GM23248 (cell line): Measurements from ENCODE around the gene SMPDL3A. TPM values are rescaled to one million over a fixed set of nuclear protein-coding genes. Genes with fewer than 3 reads are reported as not detected.

Experiments used
- DNase-seq: peaks from one replicate; pipeline ENCODE4 v3.0.0-alpha.2; 2015
- H2AFZ ChIP-seq: fragments of 200-600 bp; sonication (generic); 2 replicates; pipeline ENCODE4 v1.6.1; 2016; ENCODE audit warnings: antibody characterized with exemption
- H3F3A ChIP-seq: fragments of 200-600 bp; sonication (generic); 2 replicates; pipeline ENCODE4 v1.6.1; 2016; ENCODE audit warnings: mild to moderate bottlenecking, antibody characterized with exemption, mixed run types; ENCODE audit not compliant: insufficient read depth
- H3K27ac ChIP-seq: fragments of 200-600 bp; sonication (generic); 2 replicates; pipeline ENCODE4 v1.5.1; 2016; ENCODE audit warnings: mild to moderate bottlenecking
- H3K27me3 ChIP-seq: fragments of 200-600 bp; sonication (generic); replicated peaks from 2 replicates; pipeline ENCODE4 v1.6.1; 2016; ENCODE audit warnings: mild to moderate bottlenecking; ENCODE audit not compliant: insufficient read depth
- H3K36me3 ChIP-seq: fragments of 200-600 bp; sonication (generic); 2 replicates; pipeline ENCODE4 v1.6.1; 2016; ENCODE audit warnings: low read depth, mild to moderate bottlenecking
- H3K4me1 ChIP-seq: fragments of 200-600 bp; sonication (generic); 2 replicates; pipeline ENCODE4 v1.6.1; 2016; ENCODE audit warnings: mild to moderate bottlenecking; ENCODE audit not compliant: insufficient read depth
- H3K4me2 ChIP-seq: fragments of 200-600 bp; sonication (generic); one replicate; pipeline ENCODE4 v1.6.1; 2016; ENCODE audit warnings: mild to moderate bottlenecking; ENCODE audit not compliant: unreplicated experiment
- H3K4me3 ChIP-seq: fragments of 200-600 bp; sonication (generic); 2 replicates; pipeline ENCODE4 v1.5.1; 2016; ENCODE audit warnings: mild to moderate bottlenecking
- H3K79me2 ChIP-seq: fragments of 200-600 bp; sonication (generic); 2 replicates; pipeline ENCODE4 v1.6.1; 2016; ENCODE audit warnings: mild to moderate bottlenecking; ENCODE audit not compliant: insufficient read depth
- H3K9ac ChIP-seq: fragments of 200-600 bp; sonication (generic); 2 replicates; pipeline ENCODE4 v1.6.1; 2016; ENCODE audit warnings: mild to moderate bottlenecking
- H3K9me2 ChIP-seq: fragments of 200-600 bp; sonication (generic); 2 replicates; pipeline ENCODE4 v1.6.1; 2016; ENCODE audit warnings: mixed run types, mild to moderate bottlenecking, moderate library complexity; ENCODE audit not compliant: insufficient read depth
- H3K9me3 ChIP-seq: fragments of 200-600 bp; sonication (generic); one replicate; pipeline ENCODE4 v1.6.1; 2017; ENCODE audit warnings: low read depth
- H4K20me1 ChIP-seq: fragments of 200-600 bp; sonication (generic); 2 replicates; pipeline ENCODE4 v1.6.0; 2016; ENCODE audit not compliant: insufficient read depth
- EZH2 ChIP-seq: fragments of 200-600 bp; sonication (generic); IDR thresholded peaks from 2 replicates; pipeline ENCODE4 v1.6.1; 2018; ENCODE audit warnings: antibody characterized with exemption, mild to moderate bottlenecking; ENCODE audit not compliant: insufficient read depth, poor library complexity, severe bottlenecking
- EZH2phosphoT487 ChIP-seq: fragments of 200-600 bp; sonication (generic); IDR thresholded peaks from 2 replicates; pipeline ENCODE4 v1.6.1; 2018; ENCODE audit warnings: antibody characterized with exemption, moderate library complexity, mild to moderate bottlenecking, low read depth; ENCODE audit not compliant: insufficient read depth
- WGBS, 2 experiments: methylation state at CpG; one replicate each; pipeline ENCODE4 v1.1.6; 2015 to 2017; ENCODE audit warnings: low lambda C conversion rate in 2 of 2, low coverage in 1 of 2; ENCODE audit errors: missing lambda C conversion rate in 2 of 2; 5-methylcytosine and 5-hydroxymethylcytosine counted together
- in situ Hi-C: fragments of 300-500 bp; cut with MboI; formaldehyde crosslinking; loops from 2 replicates; pipeline ENCODE4 v1.15.0; 2020
- polyA plus RNA-seq: library from polyadenylated mRNA; unstranded; fragments of >200 nt; fragmentation: Nextera tagmentation; extraction: Ambion mirVana; gene quantifications from 2 replicates; pipeline ENCODE4 v1.2.1, GENCODE V29; 2016
- total RNA-seq: library from RNA; depleted of rRNA; stranded (reverse); fragments of >200 nt; shearing (Covaris generic); gene quantifications from 2 replicates; pipeline ENCODE4 v1.2.3, GENCODE V29; 2014

The SMPDL3A gene
- total and polyA plus RNA-seq, 2 experiments from 2014 or later = 10.8 to 15.4 TPM

GRCh38 chr6:122770835-122771601 lies 18.0 kb upstream of the SMPDL3A start:
- Histone ChIP-seq H3K4me3 (no peak overlapping the region), H3K27ac (no peak overlapping the region), H3K9ac (no peak overlapping the region), H3K4me2 (no peak overlapping the region), H3K79me2 (no peaks in the 10 kb centered on the region), H4K20me1 (no peaks in the 10 kb centered on the region), H3K36me3 (no peaks in the 10 kb centered on the region), H3F3A (no peaks in the 10 kb centered on the region), H3K9me2 (no peaks in the 10 kb centered on the region), H3K9me3 (no peaks in the 10 kb centered on the region), H3K4me1 (no peaks in the 10 kb centered on the region), H3K27me3 (no peaks in the 10 kb centered on the region), H2AFZ (no peak overlapping the region)
- in situ Hi-C loops = no loop called here
- no peak for DNase-seq
- TF ChIP-seq EZH2phosphoT487 = no peak
- no peak for TF ChIP-seq EZH2
- 38 to 58% methylated on average over 1 of the region's 1 CpG for WGBS, 2 experiments

GRCh38 chr6:122772724-122773415 lies 16.2 kb upstream of the SMPDL3A start:
- no peaks in the 10 kb centered on the region for H3F3A ChIP-seq
- WGBS, 2 experiments = 76 to 77% methylated on average over 3 of the region's 3 CpGs

GRCh38 chr6:122775975-122776374 lies 13.1 kb upstream of the SMPDL3A start:
- DNase-seq = no peak
- Histone ChIP-seq H3K79me2 (no peaks in the 10 kb centered on the region), H3K9ac (no peak overlapping the region), H3F3A (no peaks in the 10 kb centered on the region), H2AFZ (no peak overlapping the region), H3K4me1 (no peaks in the 10 kb centered on the region), H3K4me2 (no peak overlapping the region), H3K4me3 (no peak overlapping the region), H3K27me3 (peaks cover 8% of the 10 kb centered on the region; the same call in 1 of the 2 replicates), H3K27ac (no peak overlapping the region), H3K9me2 (no peaks in the 10 kb centered on the region), H3K9me3 (no peaks in the 10 kb centered on the region), H3K36me3 (no peaks in the 10 kb centered on the region), H4K20me1 (no peaks in the 10 kb centered on the region)
- in situ Hi-C loops = no loop called here
- no peak for TF ChIP-seq EZH2phosphoT487
- TF ChIP-seq EZH2 = no peak

More at GRCh38 chr6:122772724-122773415, 16.2 kb upstream of the SMPDL3A start:
- H3K27me3 ChIP-seq = no peaks in the 10 kb centered on the region
- no peaks in the 10 kb centered on the region for H3K79me2 ChIP-seq
- no peak overlapping the region for H3K4me3 ChIP-seq
- no peak overlapping the region for H2AFZ ChIP-seq
- no peak for DNase-seq
- no peak overlapping the region for H3K27ac ChIP-seq
- in situ Hi-C loops = no loop called here
- no peaks in the 10 kb centered on the region for H4K20me1 ChIP-seq
- no peaks in the 10 kb centered on the region for H3K9me2 ChIP-seq
- no peak overlapping the region for H3K4me2 ChIP-seq
- no peaks in the 10 kb centered on the region for H3K36me3 ChIP-seq
- H3K9me3 ChIP-seq = no peaks in the 10 kb centered on the region
- no peak overlapping the region for H3K9ac ChIP-seq
- TF ChIP-seq EZH2phosphoT487 (no peak), EZH2 (no peak)
- no peaks in the 10 kb centered on the region for H3K4me1 ChIP-seq

- no peak for TF ChIP-seq EZH2
- no peak for TF ChIP-seq EZH2phosphoT487
- H3K9ac ChIP-seq = no peak overlapping the region
- H3K4me2 ChIP-seq = no peak overlapping the region
- no peaks in the 10 kb centered on the region for H3K79me2 ChIP-seq
- in situ Hi-C loops = no loop called here
- H4K20me1 ChIP-seq = no peaks in the 10 kb centered on the region
- H3F3A ChIP-seq = no peaks in the 10 kb centered on the region
- H3K4me3 ChIP-seq = no peak overlapping the region
- no peaks in the 10 kb centered on the region for H3K4me1 ChIP-seq
- H3K9me2 ChIP-seq = no peaks in the 10 kb centered on the region
- no peak overlapping the region for H3K27ac ChIP-seq
- DNase-seq = no peak
- WGBS, 2 experiments = 80 to 82% methylated on average over 5 of the region's 5 CpGs
- H3K27me3 ChIP-seq = peaks cover 24% of the 10 kb centered on the region
- no peaks in the 10 kb centered on the region for H3K36me3 ChIP-seq
- H3K9me3 ChIP-seq = no peaks in the 10 kb centered on the region
- no peak overlapping the region for H2AFZ ChIP-seq
These were observed 10.8 kb upstream of the SMPDL3A start for GRCh38 chr6:122778302-122778701.
